Measurements from ENCODE around the gene MLXIPL. TPM values are rescaled to one million over a fixed set of nuclear protein-coding genes. Genes with fewer than 3 reads are reported as not detected.
"Not testable (repeated sequence)": the region's sequence is repeated elsewhere in the genome, so short reads cannot be mapped to it uniquely, and the experiment has no call there.

The MLXIPL gene
- polyA plus RNA-seq, 1 experiment, result not detected

GRCh38 chr7:73610105-73610504 lies 14.2 kb downstream of the MLXIPL start:
- Histone ChIP-seq H3K4me3 (ENCODE audit: low read depth, low read length) (no peak overlapping the region), H3K27me3 (ENCODE audit: control insufficient read depth, insufficient read depth, low read length) (peaks cover 5% of the 10 kb centered on the region), H3K36me3 (ENCODE audit: control insufficient read depth, insufficient read depth, low read length) (no peaks in the 10 kb centered on the region)
- ChIA-PET POLR2A (no interaction called here), CTCF (interaction anchor here (0.6 to 12.8 kb wide), 7 partner anchors 32 to 175 kb away, joined by 3 to 159 read pairs (median 4); partner anchors contain the start of genes ABHD11, STX1A and VPS37D)
- no peak for DNase-seq (ENCODE audit: low read depth)
- TF ChIP-seq, protein P1, sequence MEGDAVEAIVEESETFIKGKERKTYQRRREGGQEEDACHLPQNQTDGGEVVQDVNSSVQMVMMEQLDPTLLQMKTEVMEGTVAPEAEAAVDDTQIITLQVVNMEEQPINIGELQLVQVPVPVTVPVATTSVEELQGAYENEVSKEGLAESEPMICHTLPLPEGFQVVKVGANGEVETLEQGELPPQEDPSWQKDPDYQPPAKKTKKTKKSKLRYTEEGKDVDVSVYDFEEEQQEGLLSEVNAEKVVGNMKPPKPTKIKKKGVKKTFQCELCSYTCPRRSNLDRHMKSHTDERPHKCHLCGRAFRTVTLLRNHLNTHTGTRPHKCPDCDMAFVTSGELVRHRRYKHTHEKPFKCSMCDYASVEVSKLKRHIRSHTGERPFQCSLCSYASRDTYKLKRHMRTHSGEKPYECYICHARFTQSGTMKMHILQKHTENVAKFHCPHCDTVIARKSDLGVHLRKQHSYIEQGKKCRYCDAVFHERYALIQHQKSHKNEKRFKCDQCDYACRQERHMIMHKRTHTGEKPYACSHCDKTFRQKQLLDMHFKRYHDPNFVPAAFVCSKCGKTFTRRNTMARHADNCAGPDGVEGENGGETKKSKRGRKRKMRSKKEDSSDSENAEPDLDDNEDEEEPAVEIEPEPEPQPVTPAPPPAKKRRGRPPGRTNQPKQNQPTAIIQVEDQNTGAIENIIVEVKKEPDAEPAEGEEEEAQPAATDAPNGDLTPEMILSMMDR (IDR thresholded peaks at IDR 0.05; ENCODE audit: insufficient read depth, low read depth, low read length), result no peak

DNA sequence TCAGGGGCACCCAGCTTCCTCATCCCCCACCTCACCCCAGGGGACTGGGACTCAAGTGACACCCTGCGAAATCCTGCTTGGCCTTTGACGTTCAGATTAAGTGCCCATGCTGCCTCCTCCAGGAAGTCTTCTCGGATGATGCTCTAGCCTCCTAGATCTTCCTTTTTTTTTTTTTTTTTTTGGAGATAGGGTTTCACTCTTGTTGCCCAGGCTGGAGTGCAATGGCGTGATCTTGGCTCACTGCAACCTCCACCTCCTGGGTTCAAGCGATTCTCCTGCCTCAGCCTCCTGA lies 16.7 kb downstream of the MLXIPL start:
- POLR2A ChIA-PET, result not testable (repeated sequence)

DNA sequence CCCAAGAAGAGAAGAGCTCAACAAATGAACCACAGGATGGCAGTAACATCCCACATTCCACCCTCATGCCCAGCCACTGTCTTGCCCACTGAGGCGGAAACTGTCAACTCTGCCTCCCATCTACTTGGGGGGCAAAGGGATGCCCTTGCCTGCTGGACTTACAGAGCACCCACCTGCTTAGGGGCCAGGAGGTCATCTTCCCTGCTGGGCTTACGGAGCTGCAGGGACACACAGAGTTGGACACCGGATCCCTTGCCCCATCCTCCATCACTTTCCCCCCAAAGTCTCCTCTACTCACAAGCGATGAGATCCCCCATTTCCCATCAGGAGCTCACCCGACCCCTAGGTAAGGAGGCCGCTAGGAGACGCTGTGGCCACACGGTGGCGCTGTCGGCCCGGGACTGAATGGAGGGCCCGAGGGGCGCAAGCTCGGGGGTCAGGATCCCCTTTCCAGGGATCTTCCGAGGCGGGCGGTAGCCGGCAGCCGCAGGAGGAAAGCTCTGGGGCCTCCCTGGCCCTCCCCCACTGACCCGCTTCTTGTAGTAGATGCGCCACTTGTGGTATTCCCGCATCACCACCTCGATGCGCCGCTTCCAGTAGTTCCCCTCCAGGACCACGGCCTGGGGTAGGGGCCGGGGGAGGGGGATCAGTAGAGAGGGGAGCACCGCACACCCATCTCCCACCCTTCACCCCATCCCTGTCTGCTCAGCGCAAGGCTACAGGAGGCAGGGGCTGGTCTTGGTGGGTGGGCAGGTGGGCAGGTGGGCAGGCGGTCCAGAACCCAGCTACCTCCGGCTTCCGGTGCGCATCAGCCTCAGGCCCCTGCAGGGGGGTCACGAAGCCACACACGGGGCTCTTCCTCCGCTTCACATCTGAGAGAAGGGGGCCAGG lies 17.3 kb downstream of the MLXIPL start:
- TF ChIP-seq, protein P1 (IDR thresholded peaks at IDR 0.05; ENCODE audit: insufficient read depth, low read depth, low read length), result peak; percentile 93
- Histone ChIP-seq H3K27me3 (ENCODE audit: control insufficient read depth, insufficient read depth, low read length) (peaks cover 3% of the 10 kb centered on the region; the same call in 1 of the 2 replicates), H3K4me3 (ENCODE audit: low read depth, low read length) (peak overlapping the region; percentile 7; the same call in 1 of the 2 replicates), H3K36me3 (ENCODE audit: control insufficient read depth, insufficient read depth, low read length) (no peaks in the 10 kb centered on the region)
- no peak for DNase-seq (ENCODE audit: low read depth)
- ChIA-PET CTCF (interaction anchor here (0.5 to 12.8 kb wide), 48 partner anchors 8 to 419 kb away, joined by 3 to 159 read pairs (median 5); partner anchors contain the start of genes ABHD11, STX1A, TBL2 and VPS37D), POLR2A (no interaction called here)

More for the DNA sequence above, 16.7 kb downstream of the MLXIPL start:
- not testable (repeated sequence) for DNase-seq (ENCODE audit: low read depth); H3K4me3 ChIP-seq (ENCODE audit: low read depth, low read length); H3K36me3 ChIP-seq (ENCODE audit: control insufficient read depth, insufficient read depth, low read length); H3K27me3 ChIP-seq (ENCODE audit: control insufficient read depth, insufficient read depth, low read length)
- CTCF ChIA-PET, result interaction anchor here (0.5 to 12.8 kb wide), 38 partner anchors 8 to 418 kb away, joined by 3 to 159 read pairs (median 6); partner anchors contain the start of genes ABHD11, TBL2 and VPS37D

DNA sequence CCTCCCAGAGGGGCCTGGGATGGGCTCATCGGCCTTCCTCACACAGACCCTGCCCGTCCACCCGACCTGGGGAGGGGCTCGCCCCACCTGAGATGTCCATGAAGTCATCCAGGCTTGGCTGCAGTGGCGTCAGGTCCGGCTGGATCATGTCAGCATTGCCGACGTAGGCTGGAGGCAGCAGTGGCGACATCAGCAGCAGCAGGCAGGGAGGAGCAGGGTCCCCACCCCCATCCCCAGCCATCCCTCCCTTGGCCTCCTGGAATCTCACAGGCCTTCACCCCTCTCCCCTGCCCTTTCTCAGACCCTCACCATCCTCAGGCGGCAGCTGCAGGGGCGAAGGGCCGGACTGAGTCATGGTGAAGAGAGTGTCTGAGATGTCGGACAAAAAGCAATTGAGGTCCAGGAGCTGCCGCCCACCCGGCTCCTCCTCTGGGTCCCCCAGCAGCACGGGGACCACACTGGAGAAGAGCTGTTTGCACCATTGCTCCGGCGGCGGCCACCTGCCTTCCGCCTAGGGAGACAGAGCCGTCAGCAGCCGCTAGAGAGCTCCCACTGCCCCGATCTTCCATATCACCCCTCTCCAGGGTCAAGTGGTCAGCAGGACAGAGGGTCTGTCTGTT lies 18.6 kb downstream of the MLXIPL start:
- H3K27me3 ChIP-seq (ENCODE audit: control insufficient read depth, insufficient read depth, low read length), result peaks cover 3% of the 10 kb centered on the region; the same call in 1 of the 2 replicates
- no peak overlapping the region for H3K4me3 ChIP-seq (ENCODE audit: low read depth, low read length)
- DNase-seq (ENCODE audit: low read depth), result no peak
- H3K36me3 ChIP-seq (ENCODE audit: control insufficient read depth, insufficient read depth, low read length), result no peaks in the 10 kb centered on the region
- ChIA-PET POLR2A (no interaction called here), CTCF (interaction anchor here (0.9 to 12.8 kb wide), 19 partner anchors 10 to 251 kb away, joined by 3 to 159 read pairs (median 9); partner anchors contain the start of genes ABHD11, STX1A and VPS37D)
- TF ChIP-seq, protein P1 (IDR thresholded peaks at IDR 0.05; ENCODE audit: insufficient read depth, low read depth, low read length), result no peak

- H3K27me3 ChIP-seq (ENCODE audit: control insufficient read depth, insufficient read depth, low read length), result peaks cover 4% of the 10 kb centered on the region; the same call in 1 of the 2 replicates
- no peak overlapping the region for H3K4me3 ChIP-seq (ENCODE audit: low read depth, low read length)
- CTCF ChIA-PET, result interaction anchor here (8.9 to 12.8 kb wide), 2 partner anchors 121 to 132 kb away, joined by 92 to 159 read pairs; partner anchors contain the start of gene ABHD11
- POLR2A ChIA-PET, result no interaction called here
- H3K36me3 ChIP-seq (ENCODE audit: control insufficient read depth, insufficient read depth, low read length), result no peaks in the 10 kb centered on the region
- TF ChIP-seq, protein P1 (IDR thresholded peaks at IDR 0.05; ENCODE audit: insufficient read depth, low read depth, low read length), result no peak
- DNase-seq (ENCODE audit: low read depth), result no peak
Measured at GRCh38 chr7:73602721-73603651, 21.3 kb downstream of the MLXIPL start.
